Skeletal muscle tissue (tissue), 4 donors: ENCODE results near the gene CYP51A1. TPM values are rescaled to one million over a fixed set of nuclear protein-coding genes. Genes with fewer than 3 reads are reported as not detected.
"Not testable (repeated sequence)": the region's sequence is repeated elsewhere in the genome, so short reads cannot be mapped to it uniquely, and the experiment has no call there.

Experiments used
- H3K27ac ChIP-seq: one replicate; pipeline ENCODE4 v1.7.0; 2013; ENCODE audit warnings: mild to moderate bottlenecking, low read depth, low read length, inconsistent platforms
- H3K27me3 ChIP-seq, 3 donors: one replicate each; pipeline ENCODE4 v1.7.0; 2013; ENCODE audit warnings: low read length in 3 of 3; ENCODE audit not compliant: control insufficient read depth in 3 of 3, insufficient read depth in 3 of 3
- H3K36me3 ChIP-seq, 3 donors: one replicate each; pipeline ENCODE4 v1.7.0; 2013; ENCODE audit warnings: low read length in 3 of 3; ENCODE audit not compliant: control insufficient read depth in 3 of 3, insufficient read depth in 3 of 3
- H3K4me1 ChIP-seq, 3 donors: one replicate each; pipeline ENCODE4 v1.7.0; 2013; ENCODE audit warnings: low read length in 3 of 3, mild to moderate bottlenecking in 3 of 3; ENCODE audit not compliant: control insufficient read depth in 3 of 3, insufficient read depth in 3 of 3
- H3K4me3 ChIP-seq, 3 donors: one replicate each; pipeline ENCODE4 v1.7.0; 2013; ENCODE audit warnings: low read length in 3 of 3
- H3K9ac ChIP-seq, 3 donors: one replicate each; pipeline ENCODE4 v1.7.0; 2013; ENCODE audit warnings: low read length in 3 of 3, mild to moderate bottlenecking in 3 of 3, moderate library complexity in 2 of 3, low read depth in 1 of 3
- H3K9me3 ChIP-seq, 3 donors: one replicate each; pipeline ENCODE4 v1.7.0; 2013; ENCODE audit warnings: low read length in 3 of 3; ENCODE audit not compliant: control insufficient read depth in 3 of 3
- total RNA-seq: library from RNA; depleted of rRNA; stranded (reverse); fragments of >200 nt; gene quantifications from one replicate; pipeline ENCODE4 v1.2.3, GENCODE V29; 2014
- donor health status: Osteomylitis.

Gene CYP51A1
- total RNA-seq, 1 donor from 2014 or later = 68.9 TPM

DNA sequence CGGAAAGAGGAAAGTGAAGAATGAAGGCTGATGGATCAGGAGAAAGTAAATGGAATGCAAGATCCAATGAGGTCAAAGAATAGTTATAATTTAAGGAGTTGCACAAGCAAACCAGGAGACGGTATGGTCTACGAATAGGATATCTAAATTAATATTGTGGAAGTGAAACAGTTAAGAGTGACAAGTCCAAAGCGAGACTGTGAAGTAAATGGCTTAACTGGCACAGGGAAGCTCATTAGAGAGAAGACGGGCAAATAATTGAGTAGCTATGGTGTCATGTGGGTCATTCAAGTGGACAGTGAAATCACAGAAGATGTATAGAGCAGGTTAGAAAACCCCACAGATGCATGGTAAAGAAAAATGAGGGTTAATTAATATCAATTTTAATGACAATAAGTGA is 3.2 kb downstream of the CYP51A1 start:
- Histone ChIP-seq H3K27me3 (no peaks in the 10 kb centered on the region), H3K36me3 (peaks cover 0 to 8% (median 3%) of the 10 kb centered on the region in 3 donors), H3K4me3 (no peak overlapping the region)

DNA sequence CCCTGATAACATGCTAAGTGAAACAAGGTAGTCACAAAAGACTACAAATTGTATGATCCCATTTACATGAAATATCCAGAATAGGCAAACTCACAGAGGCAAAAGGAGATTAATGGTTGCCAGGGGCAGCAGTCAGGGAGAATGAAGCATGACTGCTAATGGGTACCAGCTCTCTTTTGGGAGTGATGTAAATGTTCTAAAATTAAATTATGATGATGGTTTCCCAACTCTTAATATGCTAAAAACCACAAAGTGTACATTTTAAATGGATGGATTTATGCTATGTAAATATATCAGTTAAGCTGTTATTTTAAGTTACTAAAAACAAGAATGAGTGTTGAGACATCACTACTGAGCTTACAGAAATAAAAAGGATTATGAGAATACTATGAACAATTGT is 12.6 kb downstream of the CYP51A1 start:
- H3K9me3 ChIP-seq = no peaks in the 10 kb centered on the region
- H3K27ac ChIP-seq = no peak overlapping the region
- H3K36me3 ChIP-seq = peaks cover 3 to 27% (median 15%) of the 10 kb centered on the region in 3 donors
- no peaks in the 10 kb centered on the region for H3K27me3 ChIP-seq
- no peak overlapping the region for H3K9ac ChIP-seq
- H3K4me3 ChIP-seq = no peak overlapping the region
- no peaks in the 10 kb centered on the region for H3K4me1 ChIP-seq

More for the DNA sequence above, 3.2 kb downstream of the CYP51A1 start:
- Histone ChIP-seq H3K9ac (no peak overlapping the region), H3K4me1 (peaks cover 3 to 12% (median 8%) of the 10 kb centered on the region in 3 donors), H3K27ac (no peak overlapping the region), H3K9me3 (no peaks in the 10 kb centered on the region)

DNA sequence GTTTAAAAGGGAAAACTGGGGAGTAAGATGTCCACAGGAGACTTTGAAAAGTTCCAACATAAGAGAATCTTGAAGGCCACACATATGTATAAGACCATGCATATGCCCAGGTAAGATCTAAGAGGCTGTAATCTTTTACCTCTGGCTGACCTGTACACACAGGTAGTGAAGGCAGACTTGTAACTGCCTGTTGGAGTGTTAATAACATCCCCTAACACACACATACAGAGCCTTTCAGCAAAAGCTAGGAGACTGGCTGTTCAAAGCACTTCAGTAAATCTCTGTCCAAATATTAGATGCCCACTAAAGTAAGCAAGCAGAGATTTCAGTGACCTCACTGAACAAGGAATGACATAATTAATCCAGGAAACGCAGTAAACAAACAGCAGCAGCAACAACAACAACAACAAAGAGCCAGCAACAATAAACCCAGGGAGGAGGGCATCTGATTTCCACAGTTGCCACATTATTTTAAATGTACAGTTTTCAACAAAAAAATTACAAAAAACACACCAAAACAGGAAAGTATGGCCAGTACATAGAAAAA is 15.0 kb downstream of the CYP51A1 start:
- H3K27me3 ChIP-seq = no peaks in the 10 kb centered on the region
- no peak overlapping the region for H3K4me3 ChIP-seq
- H3K4me1 ChIP-seq = no peaks in the 10 kb centered on the region
- H3K36me3 ChIP-seq = peaks cover 0 to 20% (median 16%) of the 10 kb centered on the region in 3 donors
- no peaks in the 10 kb centered on the region for H3K9me3 ChIP-seq
- no peak overlapping the region for H3K27ac ChIP-seq
- H3K9ac ChIP-seq = no peak overlapping the region

DNA sequence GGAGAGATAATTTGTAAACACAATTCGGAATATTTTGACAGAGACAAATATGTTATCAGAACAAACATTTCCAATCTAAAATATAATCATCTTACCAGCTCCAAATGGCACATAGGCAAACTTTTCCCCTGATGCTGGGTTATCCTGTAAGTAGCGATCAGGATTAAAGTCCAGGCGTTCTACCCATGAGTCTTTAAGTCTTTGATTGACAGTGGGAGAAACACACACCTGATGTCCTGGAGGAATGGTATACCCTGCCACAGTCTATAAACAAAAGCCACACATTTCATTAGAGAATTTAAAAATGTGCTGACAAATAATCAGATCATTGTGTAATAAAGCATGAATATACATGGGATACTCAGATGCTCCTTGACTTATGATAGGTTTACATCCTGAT is 17.3 kb downstream of the CYP51A1 start:
- H3K4me3 ChIP-seq = no peak overlapping the region
- no peaks in the 10 kb centered on the region for H3K27me3 ChIP-seq
- H3K9me3 ChIP-seq = no peaks in the 10 kb centered on the region
- H3K27ac ChIP-seq = no peak overlapping the region
- peaks cover 0 to 7% (median 6%) of the 10 kb centered on the region in 3 donors for H3K36me3 ChIP-seq
- H3K9ac ChIP-seq = no peak overlapping the region
- H3K4me1 ChIP-seq = no peaks in the 10 kb centered on the region

DNA sequence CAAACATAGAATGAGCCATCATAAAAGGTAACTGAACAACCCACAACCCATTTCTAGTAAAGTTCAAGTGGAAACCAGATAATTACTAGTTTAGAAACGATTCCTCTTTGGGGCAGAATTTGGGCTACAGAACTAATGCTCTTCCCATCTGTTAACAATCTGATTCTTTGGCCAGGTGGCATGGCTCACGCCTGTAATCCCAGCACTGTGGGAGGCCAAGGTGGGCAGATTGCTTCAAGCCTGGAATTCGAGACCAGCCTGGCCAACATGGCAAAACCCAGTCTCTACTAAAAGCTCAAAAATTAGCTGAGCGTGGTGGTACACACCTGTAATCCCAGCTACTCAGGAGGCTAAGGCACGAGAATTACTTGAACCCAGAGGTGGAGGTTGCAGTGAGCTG is 18.5 kb downstream of the CYP51A1 start:
- Histone ChIP-seq H3K27me3 (no peaks in the 10 kb centered on the region), H3K4me1 (no peaks in the 10 kb centered on the region), H3K4me3 (no peak overlapping the region), H3K9me3 (no peaks in the 10 kb centered on the region), H3K9ac (no peak overlapping the region), H3K27ac (no peak overlapping the region), H3K36me3 (peaks cover 4 to 7% (median 7%) of the 10 kb centered on the region in 3 donors)

DNA sequence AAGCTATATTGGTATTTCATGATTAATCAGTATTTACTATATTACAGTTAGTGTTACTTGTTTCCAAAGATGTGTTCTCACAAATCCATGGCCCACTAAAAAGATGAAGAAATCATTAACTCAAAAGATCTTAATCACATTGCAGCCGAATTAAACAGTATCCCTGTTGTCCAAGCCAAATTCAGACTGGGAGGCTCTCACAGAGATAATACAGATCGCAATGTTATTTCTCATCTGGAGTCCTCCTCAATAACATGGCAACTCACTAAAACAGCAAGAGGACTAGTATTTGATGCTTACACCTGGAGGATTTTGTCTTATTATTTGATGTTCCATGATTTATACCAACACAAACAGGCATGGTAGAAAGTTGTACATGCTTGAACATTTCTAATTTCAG is 23.4 kb downstream of the CYP51A1 start:
- Histone ChIP-seq H3K27ac (no peak overlapping the region), H3K27me3 (no peaks in the 10 kb centered on the region), H3K9me3 (no peaks in the 10 kb centered on the region), H3K4me1 (no peaks in the 10 kb centered on the region), H3K4me3 (no peak overlapping the region), H3K36me3 (peaks cover 13 to 36% (median 34%) of the 10 kb centered on the region in 3 donors), H3K9ac (no peak overlapping the region)

DNA sequence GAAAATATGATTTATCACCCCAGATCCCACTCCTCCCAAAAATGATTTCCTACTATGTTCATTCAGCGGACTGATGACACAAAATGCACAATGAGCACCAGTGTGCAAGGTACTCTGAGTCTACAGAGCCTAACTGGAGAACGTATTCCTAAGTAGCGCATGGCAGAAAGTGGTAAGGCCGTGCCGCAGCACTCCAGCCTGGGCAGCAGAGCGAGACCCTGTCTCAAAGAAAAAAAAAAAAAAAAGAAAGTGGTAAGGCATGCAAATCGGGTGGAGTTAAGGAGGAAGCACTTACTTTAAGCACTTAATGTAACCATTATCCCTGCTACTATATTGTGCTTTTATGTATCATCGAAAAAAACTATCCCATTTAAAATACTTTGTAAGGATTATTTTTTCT is 25.5 kb downstream of the CYP51A1 start:
- Histone ChIP-seq H3K9ac (no peak overlapping the region), H3K4me1 (no peaks in the 10 kb centered on the region), H3K4me3 (no peak overlapping the region), H3K36me3 (peaks cover 21 to 51% (median 50%) of the 10 kb centered on the region in 3 donors), H3K27ac (no peak overlapping the region), H3K9me3 (no peaks in the 10 kb centered on the region), H3K27me3 (no peaks in the 10 kb centered on the region)

DNA sequence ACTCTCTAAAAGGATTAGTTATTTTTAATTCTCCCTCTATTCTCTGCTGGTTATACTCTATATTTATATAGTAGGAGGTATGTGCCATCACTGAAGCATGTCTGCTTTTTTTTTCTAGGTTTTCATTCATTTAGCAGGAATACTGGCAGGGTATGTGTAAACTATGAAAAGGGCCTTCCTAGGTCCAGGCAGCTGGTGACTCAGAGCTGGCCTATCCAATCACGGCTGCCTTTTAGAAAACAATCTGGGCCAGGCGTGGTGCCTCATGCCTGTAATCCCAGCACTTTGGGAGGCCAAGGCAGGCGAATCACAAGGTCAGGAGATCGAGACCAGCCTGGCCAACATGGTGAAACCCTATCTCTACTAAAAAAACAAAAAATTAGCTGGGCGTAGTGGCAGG is 31.4 kb downstream of the CYP51A1 start:
- peaks cover 42 to 73% (median 72%) of the 10 kb centered on the region in 3 donors for H3K36me3 ChIP-seq
- H3K4me3 ChIP-seq, H3K27me3 ChIP-seq: not testable (repeated sequence)

DNA sequence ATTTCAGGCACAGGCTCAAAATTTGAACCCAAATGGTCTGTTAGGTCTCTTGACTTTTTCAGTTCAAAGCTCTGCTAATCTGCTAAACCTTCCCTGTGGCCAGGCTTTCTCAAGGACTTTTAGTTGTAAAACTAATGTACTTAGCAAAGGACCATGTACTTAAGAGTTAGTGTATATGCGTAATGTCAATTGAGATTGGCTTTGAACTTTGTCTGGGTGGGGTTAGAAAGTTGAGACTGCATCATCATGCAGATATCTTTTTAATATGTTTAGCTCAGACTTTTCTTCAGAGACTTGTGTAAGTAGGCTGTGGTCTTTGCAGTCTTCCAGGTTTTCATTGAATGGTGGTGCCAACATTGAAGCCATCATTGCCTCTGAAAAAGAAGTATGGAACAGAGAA is 33.7 kb downstream of the CYP51A1 start:
- Histone ChIP-seq H3K4me1 (no peaks in the 10 kb centered on the region), H3K27ac (no peak overlapping the region), H3K9ac (no peak overlapping the region), H3K36me3 (peaks cover 47 to 80% (median 74%) of the 10 kb centered on the region in 3 donors), H3K27me3 (no peaks in the 10 kb centered on the region), H3K4me3 (no peak overlapping the region), H3K9me3 (no peaks in the 10 kb centered on the region)

More for the DNA sequence above, 31.4 kb downstream of the CYP51A1 start:
- H3K4me1 ChIP-seq, H3K9me3 ChIP-seq, H3K27ac ChIP-seq, H3K9ac ChIP-seq: not testable (repeated sequence)

DNA sequence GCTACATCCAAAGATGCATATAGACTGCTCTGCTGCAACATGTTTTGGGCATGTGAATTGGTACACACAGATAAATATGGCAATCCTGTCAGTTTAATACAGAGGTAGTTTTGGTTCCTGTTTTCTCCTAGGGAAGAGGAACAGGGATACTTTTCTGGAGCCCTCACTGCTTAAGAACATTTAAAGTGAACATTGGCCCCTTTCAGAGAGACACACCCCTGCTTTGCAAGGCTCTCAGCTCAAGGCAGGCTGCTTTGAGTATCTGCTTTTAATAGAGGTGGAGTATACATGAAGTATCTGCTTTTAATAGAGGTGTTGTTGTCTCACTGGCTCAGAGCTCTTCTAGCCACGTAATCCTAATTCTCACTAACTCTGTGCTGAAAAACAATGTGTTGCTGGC is 38.9 kb downstream of the CYP51A1 start:
- H3K4me3 ChIP-seq = no peak overlapping the region
- H3K27me3 ChIP-seq = no peaks in the 10 kb centered on the region
- no peaks in the 10 kb centered on the region for H3K9me3 ChIP-seq
- no peak overlapping the region for H3K9ac ChIP-seq
- H3K4me1 ChIP-seq = no peaks in the 10 kb centered on the region
- H3K27ac ChIP-seq = no peak overlapping the region
- H3K36me3 ChIP-seq = peaks cover 39 to 64% (median 59%) of the 10 kb centered on the region in 3 donors
